ENCODE data around the gene HRNR. TPM values are rescaled to one million over a fixed set of nuclear protein-coding genes. Genes with fewer than 3 reads are reported as not detected.

Gene HRNR
- polyA plus RNA-seq, 1 donor from 2014 or later = not detected

DNA sequence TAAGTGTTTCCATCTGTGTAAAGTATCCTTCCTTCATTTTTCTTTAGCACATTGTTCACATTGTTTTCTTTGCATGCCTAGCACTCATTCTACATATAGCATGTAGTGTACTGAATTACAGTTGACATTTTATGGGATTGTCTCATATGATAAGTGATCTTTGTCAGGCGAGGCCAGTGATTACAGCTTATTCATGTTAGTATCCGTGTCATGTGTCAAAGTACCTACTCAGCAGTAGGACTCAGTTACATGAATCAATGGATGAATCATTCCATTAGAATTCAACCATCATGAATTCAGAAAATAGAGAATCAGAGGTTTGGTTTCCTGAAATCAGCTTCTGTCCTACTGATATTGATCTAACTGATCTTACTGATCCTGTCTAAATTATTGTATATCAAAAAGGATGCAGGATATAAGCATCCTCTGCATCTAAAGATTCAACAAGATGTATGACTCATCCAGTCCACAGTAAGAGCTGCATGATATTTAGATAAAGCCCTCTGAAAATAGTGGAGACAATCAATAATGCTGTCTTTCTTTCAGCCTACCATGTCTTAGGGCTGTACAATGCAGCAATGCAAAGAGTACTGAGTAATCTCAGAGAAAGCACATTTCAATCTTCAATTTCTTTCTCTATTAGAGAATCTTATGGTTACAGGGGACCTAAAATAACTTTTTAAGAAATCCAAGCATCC, 20.7 kb upstream of the HRNR start:
- no peaks in the 10 kb centered on the region for H4K20me1 ChIP-seq (ENCODE audit: insufficient read depth)
- H3K79me2 ChIP-seq (replicated peaks; ENCODE audit: insufficient read depth, low read length) = no peaks in the 10 kb centered on the region
- no peaks in the 10 kb centered on the region for H3F3A ChIP-seq (ENCODE audit: insufficient read depth, low read length, poor library complexity, severe bottlenecking)
- no peaks in the 10 kb centered on the region for H3K36me3 ChIP-seq (ENCODE audit: insufficient read depth, low read length)
- H3K9me3 ChIP-seq (ENCODE audit: low read length) = no peaks in the 10 kb centered on the region
- no peak overlapping the region for H3K4me2 ChIP-seq (ENCODE audit: low read length)
- TF ChIP-seq EZH2 (IDR thresholded peaks at IDR 0.05; ENCODE audit: borderline replicate concordance, insufficient read depth, low read length, poor library complexity, severe bottlenecking) = no peak
- TF ChIP-seq, protein P1, sequence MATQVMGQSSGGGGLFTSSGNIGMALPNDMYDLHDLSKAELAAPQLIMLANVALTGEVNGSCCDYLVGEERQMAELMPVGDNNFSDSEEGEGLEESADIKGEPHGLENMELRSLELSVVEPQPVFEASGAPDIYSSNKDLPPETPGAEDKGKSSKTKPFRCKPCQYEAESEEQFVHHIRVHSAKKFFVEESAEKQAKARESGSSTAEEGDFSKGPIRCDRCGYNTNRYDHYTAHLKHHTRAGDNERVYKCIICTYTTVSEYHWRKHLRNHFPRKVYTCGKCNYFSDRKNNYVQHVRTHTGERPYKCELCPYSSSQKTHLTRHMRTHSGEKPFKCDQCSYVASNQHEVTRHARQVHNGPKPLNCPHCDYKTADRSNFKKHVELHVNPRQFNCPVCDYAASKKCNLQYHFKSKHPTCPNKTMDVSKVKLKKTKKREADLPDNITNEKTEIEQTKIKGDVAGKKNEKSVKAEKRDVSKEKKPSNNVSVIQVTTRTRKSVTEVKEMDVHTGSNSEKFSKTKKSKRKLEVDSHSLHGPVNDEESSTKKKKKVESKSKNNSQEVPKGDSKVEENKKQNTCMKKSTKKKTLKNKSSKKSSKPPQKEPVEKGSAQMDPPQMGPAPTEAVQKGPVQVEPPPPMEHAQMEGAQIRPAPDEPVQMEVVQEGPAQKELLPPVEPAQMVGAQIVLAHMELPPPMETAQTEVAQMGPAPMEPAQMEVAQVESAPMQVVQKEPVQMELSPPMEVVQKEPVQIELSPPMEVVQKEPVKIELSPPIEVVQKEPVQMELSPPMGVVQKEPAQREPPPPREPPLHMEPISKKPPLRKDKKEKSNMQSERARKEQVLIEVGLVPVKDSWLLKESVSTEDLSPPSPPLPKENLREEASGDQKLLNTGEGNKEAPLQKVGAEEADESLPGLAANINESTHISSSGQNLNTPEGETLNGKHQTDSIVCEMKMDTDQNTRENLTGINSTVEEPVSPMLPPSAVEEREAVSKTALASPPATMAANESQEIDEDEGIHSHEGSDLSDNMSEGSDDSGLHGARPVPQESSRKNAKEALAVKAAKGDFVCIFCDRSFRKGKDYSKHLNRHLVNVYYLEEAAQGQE (IDR thresholded peaks at IDR 0.05; ENCODE audit: borderline replicate concordance) = no peak
- TF ChIP-seq SMC3 (conservative IDR thresholded peaks at IDR 0.05; ENCODE audit: poor library complexity) = no peak
- no peak for TF ChIP-seq POLR2AphosphoS5 (IDR thresholded peaks at IDR 0.05)
- TF ChIP-seq MXI1 (conservative IDR thresholded peaks at IDR 0.05; ENCODE audit: poor library complexity, severe bottlenecking) = no peak
- no peak for TF ChIP-seq TAF1 (IDR thresholded peaks at IDR 0.05; ENCODE audit: low read depth)
- TF ChIP-seq EP300 (conservative IDR thresholded peaks at IDR 0.05; ENCODE audit: poor library complexity, severe bottlenecking) = no peak
- no peak for TF ChIP-seq RAD21 (conservative IDR thresholded peaks at IDR 0.05)
- no peak overlapping the region for H3K9ac ChIP-seq (ENCODE audit: low read length)
- no peak overlapping the region for H3K4me3 ChIP-seq (ENCODE audit: low read length)
- H2AFZ ChIP-seq (ENCODE audit: low read depth, low read length) = no peak overlapping the region
- no peaks in the 10 kb centered on the region for H3K9me2 ChIP-seq (ENCODE audit: insufficient read depth, low read length)
- H3K27me3 ChIP-seq (ENCODE audit: insufficient read depth, low read depth, low read length) = no peaks in the 10 kb centered on the region
- no peak overlapping the region for H3K27ac ChIP-seq (ENCODE audit: low read length)

DNA sequence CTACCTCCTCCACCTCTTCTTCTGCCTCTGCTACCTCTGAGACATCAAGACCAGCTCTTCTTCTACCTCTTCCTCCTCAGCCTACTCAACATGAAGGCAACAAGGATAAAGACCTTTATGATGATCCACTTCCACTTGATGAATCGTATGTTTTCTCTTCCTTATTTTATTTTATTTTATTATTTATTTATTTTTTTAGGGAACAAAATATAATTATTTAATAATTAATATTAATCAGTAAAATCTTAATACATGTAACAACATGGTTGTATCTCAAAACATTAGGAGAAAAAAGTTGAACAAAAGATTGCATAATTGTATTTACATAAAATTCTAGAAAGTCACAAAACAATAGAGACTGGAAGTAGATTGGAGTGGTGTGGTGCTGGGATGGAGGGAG, 13.1 kb upstream of the HRNR start:
- H3K9me3 ChIP-seq (ENCODE audit: low read length) = no peaks in the 10 kb centered on the region
- H4K20me1 ChIP-seq (ENCODE audit: insufficient read depth) = no peaks in the 10 kb centered on the region

More for the DNA sequence above, 13.1 kb upstream of the HRNR start:
- H3K9me2 ChIP-seq (ENCODE audit: insufficient read depth, low read length) = no peaks in the 10 kb centered on the region
- no peaks in the 10 kb centered on the region for H3K36me3 ChIP-seq (ENCODE audit: insufficient read depth, low read length)
- H3K9ac ChIP-seq (ENCODE audit: low read length) = no peak overlapping the region
- H2AFZ ChIP-seq (ENCODE audit: low read depth, low read length) = no peak overlapping the region
- H3K79me2 ChIP-seq (replicated peaks; ENCODE audit: insufficient read depth, low read length) = no peaks in the 10 kb centered on the region
- H3K27ac ChIP-seq (ENCODE audit: low read length) = no peak overlapping the region
- H3K4me3 ChIP-seq (ENCODE audit: low read length) = no peak overlapping the region
- TF ChIP-seq EP300 (conservative IDR thresholded peaks at IDR 0.05; ENCODE audit: poor library complexity, severe bottlenecking) (no peak), MXI1 (conservative IDR thresholded peaks at IDR 0.05; ENCODE audit: poor library complexity, severe bottlenecking) (no peak), EZH2 (IDR thresholded peaks at IDR 0.05; ENCODE audit: borderline replicate concordance, insufficient read depth, low read length, poor library complexity, severe bottlenecking) (no peak), SMC3 (conservative IDR thresholded peaks at IDR 0.05; ENCODE audit: poor library complexity) (no peak), TAF1 (IDR thresholded peaks at IDR 0.05; ENCODE audit: low read depth) (no peak), RAD21 (conservative IDR thresholded peaks at IDR 0.05) (no peak), POLR2AphosphoS5 (IDR thresholded peaks at IDR 0.05) (no peak)
- TF ChIP-seq, protein P1 (IDR thresholded peaks at IDR 0.05; ENCODE audit: borderline replicate concordance) = no peak
- TF ChIP-seq, protein P2, sequence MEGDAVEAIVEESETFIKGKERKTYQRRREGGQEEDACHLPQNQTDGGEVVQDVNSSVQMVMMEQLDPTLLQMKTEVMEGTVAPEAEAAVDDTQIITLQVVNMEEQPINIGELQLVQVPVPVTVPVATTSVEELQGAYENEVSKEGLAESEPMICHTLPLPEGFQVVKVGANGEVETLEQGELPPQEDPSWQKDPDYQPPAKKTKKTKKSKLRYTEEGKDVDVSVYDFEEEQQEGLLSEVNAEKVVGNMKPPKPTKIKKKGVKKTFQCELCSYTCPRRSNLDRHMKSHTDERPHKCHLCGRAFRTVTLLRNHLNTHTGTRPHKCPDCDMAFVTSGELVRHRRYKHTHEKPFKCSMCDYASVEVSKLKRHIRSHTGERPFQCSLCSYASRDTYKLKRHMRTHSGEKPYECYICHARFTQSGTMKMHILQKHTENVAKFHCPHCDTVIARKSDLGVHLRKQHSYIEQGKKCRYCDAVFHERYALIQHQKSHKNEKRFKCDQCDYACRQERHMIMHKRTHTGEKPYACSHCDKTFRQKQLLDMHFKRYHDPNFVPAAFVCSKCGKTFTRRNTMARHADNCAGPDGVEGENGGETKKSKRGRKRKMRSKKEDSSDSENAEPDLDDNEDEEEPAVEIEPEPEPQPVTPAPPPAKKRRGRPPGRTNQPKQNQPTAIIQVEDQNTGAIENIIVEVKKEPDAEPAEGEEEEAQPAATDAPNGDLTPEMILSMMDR (IDR thresholded peaks at IDR 0.05; ENCODE audit: poor library complexity, severe bottlenecking) = no peak
- H3K27me3 ChIP-seq (ENCODE audit: insufficient read depth, low read depth, low read length) = no peaks in the 10 kb centered on the region
- no peaks in the 10 kb centered on the region for H3F3A ChIP-seq (ENCODE audit: insufficient read depth, low read length, poor library complexity, severe bottlenecking)
- H3K4me2 ChIP-seq (ENCODE audit: low read length) = no peak overlapping the region

Data from neural cell (in vitro differentiated cells).